ENCODE results near the gene GYG2.

DNA sequence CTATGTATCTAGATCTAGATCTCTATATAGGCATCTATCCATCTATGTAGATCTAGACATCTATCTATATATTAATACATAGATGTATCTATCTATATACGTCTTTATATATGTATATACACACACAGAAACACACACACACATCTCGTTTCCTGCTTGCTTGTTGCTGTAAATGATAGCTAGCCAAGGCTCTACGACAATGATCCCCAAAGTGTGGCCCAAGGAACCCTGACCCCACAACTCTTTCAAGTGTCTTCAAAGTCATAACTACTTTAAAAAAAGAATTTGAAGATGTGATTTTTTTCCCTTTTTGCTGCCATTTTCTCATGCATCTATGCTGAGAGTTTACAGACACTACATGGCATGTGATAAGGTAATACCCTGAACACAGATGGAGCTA lies 28.8 kb downstream of the GYG2 start:
- TF ChIP-seq, protein P1, sequence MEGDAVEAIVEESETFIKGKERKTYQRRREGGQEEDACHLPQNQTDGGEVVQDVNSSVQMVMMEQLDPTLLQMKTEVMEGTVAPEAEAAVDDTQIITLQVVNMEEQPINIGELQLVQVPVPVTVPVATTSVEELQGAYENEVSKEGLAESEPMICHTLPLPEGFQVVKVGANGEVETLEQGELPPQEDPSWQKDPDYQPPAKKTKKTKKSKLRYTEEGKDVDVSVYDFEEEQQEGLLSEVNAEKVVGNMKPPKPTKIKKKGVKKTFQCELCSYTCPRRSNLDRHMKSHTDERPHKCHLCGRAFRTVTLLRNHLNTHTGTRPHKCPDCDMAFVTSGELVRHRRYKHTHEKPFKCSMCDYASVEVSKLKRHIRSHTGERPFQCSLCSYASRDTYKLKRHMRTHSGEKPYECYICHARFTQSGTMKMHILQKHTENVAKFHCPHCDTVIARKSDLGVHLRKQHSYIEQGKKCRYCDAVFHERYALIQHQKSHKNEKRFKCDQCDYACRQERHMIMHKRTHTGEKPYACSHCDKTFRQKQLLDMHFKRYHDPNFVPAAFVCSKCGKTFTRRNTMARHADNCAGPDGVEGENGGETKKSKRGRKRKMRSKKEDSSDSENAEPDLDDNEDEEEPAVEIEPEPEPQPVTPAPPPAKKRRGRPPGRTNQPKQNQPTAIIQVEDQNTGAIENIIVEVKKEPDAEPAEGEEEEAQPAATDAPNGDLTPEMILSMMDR (IDR thresholded peaks at IDR 0.05) = no peak
- TF ChIP-seq POLR2AphosphoS5 (IDR thresholded peaks at IDR 0.05) (no peak), POLR2A (IDR thresholded peaks at IDR 0.05) (no peak)

All from breast epithelium (tissue), 3 donors.